ENCODE data around the gene TRIM52. TPM values are rescaled to one million over a fixed set of nuclear protein-coding genes. Genes with fewer than 3 reads are reported as not detected.

TRIM52 gene
- total and polyA plus RNA-seq, 9 of the 15 experiments (the other 6 are each of a cell fraction or from before 2014, with no cell fraction given): 3.3 to 21.9 (median 13.5) TPM

- TF ChIP-seq, protein P1, sequence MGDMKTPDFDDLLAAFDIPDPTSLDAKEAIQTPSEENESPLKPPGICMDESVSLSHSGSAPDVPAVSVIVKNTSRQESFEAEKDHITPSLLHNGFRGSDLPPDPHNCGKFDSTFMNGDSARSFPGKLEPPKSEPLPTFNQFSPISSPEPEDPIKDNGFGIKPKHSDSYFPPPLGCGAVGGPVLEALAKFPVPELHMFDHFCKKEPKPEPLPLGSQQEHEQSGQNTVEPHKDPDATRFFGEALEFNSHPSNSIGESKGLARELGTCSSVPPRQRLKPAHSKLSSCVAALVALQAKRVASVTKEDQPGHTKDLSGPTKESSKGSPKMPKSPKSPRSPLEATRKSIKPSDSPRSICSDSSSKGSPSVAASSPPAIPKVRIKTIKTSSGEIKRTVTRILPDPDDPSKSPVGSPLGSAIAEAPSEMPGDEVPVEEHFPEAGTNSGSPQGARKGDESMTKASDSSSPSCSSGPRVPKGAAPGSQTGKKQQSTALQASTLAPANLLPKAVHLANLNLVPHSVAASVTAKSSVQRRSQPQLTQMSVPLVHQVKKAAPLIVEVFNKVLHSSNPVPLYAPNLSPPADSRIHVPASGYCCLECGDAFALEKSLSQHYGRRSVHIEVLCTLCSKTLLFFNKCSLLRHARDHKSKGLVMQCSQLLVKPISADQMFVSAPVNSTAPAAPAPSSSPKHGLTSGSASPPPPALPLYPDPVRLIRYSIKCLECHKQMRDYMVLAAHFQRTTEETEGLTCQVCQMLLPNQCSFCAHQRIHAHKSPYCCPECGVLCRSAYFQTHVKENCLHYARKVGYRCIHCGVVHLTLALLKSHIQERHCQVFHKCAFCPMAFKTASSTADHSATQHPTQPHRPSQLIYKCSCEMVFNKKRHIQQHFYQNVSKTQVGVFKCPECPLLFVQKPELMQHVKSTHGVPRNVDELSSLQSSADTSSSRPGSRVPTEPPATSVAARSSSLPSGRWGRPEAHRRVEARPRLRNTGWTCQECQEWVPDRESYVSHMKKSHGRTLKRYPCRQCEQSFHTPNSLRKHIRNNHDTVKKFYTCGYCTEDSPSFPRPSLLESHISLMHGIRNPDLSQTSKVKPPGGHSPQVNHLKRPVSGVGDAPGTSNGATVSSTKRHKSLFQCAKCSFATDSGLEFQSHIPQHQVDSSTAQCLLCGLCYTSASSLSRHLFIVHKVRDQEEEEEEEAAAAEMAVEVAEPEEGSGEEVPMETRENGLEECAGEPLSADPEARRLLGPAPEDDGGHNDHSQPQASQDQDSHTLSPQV (IDR thresholded peaks at IDR 0.05): no peak
- no peak for TF ChIP-seq MCM5 (IDR thresholded peaks at IDR 0.05; ENCODE audit: low read depth)
- no peak for TF ChIP-seq ZNF518B (CRISPR knock-in tag; IDR thresholded peaks at IDR 0.05)
- TF ChIP-seq TAF15 (IDR thresholded peaks at IDR 0.05; ENCODE audit: low read depth, low read length): no peak
- TF ChIP-seq ZBTB33 (CRISPR knock-in tag; IDR thresholded peaks at IDR 0.05): peak; percentile 69
- TF ChIP-seq TCF15 (CRISPR knock-in tag; IDR thresholded peaks at IDR 0.05): no peak
- TF ChIP-seq, protein P2, sequence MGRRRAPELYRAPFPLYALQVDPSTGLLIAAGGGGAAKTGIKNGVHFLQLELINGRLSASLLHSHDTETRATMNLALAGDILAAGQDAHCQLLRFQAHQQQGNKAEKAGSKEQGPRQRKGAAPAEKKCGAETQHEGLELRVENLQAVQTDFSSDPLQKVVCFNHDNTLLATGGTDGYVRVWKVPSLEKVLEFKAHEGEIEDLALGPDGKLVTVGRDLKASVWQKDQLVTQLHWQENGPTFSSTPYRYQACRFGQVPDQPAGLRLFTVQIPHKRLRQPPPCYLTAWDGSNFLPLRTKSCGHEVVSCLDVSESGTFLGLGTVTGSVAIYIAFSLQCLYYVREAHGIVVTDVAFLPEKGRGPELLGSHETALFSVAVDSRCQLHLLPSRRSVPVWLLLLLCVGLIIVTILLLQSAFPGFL (CRISPR knock-in tag; IDR thresholded peaks at IDR 0.05): no peak
- TF ChIP-seq LARP7 (IDR thresholded peaks at IDR 0.05): 0 out of 2 replicates have a peak, but pooled peaks have one; percentile 46
- no peak for TF ChIP-seq HSF4 (CRISPR knock-in tag; IDR thresholded peaks at IDR 0.05; ENCODE audit: borderline replicate concordance)
- no peak for TF ChIP-seq ZNF232 (CRISPR knock-in tag; IDR thresholded peaks at IDR 0.05)
- TF ChIP-seq, protein P3, sequence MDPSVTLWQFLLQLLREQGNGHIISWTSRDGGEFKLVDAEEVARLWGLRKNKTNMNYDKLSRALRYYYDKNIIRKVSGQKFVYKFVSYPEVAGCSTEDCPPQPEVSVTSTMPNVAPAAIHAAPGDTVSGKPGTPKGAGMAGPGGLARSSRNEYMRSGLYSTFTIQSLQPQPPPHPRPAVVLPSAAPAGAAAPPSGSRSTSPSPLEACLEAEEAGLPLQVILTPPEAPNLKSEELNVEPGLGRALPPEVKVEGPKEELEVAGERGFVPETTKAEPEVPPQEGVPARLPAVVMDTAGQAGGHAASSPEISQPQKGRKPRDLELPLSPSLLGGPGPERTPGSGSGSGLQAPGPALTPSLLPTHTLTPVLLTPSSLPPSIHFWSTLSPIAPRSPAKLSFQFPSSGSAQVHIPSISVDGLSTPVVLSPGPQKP (CRISPR knock-in tag; IDR thresholded peaks at IDR 0.05): no peak
- no peak for TF ChIP-seq ZNF445 (CRISPR knock-in tag; IDR thresholded peaks at IDR 0.05; ENCODE audit: low read depth)
- no peak for TF ChIP-seq NFE2 (IDR thresholded peaks at IDR 0.05; ENCODE audit: low read depth)
These were observed 44.6 kb downstream of the TRIM52 start (continued) for GRCh38 chr5:181215997-181216989.
